Measurements from ENCODE around the gene OPA1. TPM values are rescaled to one million over a fixed set of nuclear protein-coding genes. Genes with fewer than 3 reads are reported as not detected.

Gene OPA1
- total and polyA plus RNA-seq, 2 of the 13 experiments (the other 11 are each of a cell fraction or from before 2014, with no cell fraction given): 26.7 to 78.5 TPM

GRCh38 chr3:193592841-193593667 lies at the start of gene OPA1 (continued):
- TF ChIP-seq ZNF235 (CRISPR knock-in tag; IDR thresholded peaks at IDR 0.05; ENCODE audit: borderline replicate concordance) (peak; percentile 72; the same call in 1 of the 2 replicates), STAT6 (CRISPR knock-in tag; IDR thresholded peaks at IDR 0.05; ENCODE audit: borderline replicate concordance) (peak; percentile 86; the same call in 1 of the 2 replicates), KLF15 (CRISPR knock-in tag; IDR thresholded peaks at IDR 0.05; ENCODE audit: borderline replicate concordance) (no peak; the same call in 1 of the 2 replicates), HIVEP1 (CRISPR knock-in tag; IDR thresholded peaks at IDR 0.05) (peak; percentile 89), ZNF552 (CRISPR knock-in tag; IDR thresholded peaks at IDR 0.05; ENCODE audit: borderline replicate concordance) (peak; percentile 89), HNF1B (CRISPR knock-in tag; IDR thresholded peaks at IDR 0.05) (peak; percentile 81), ZFP90 (CRISPR knock-in tag; IDR thresholded peaks at IDR 0.05; ENCODE audit: borderline replicate concordance) (peak; percentile 89; the same call in 1 of the 2 replicates), TIGD3 (CRISPR knock-in tag; IDR thresholded peaks at IDR 0.05; ENCODE audit: borderline replicate concordance) (no peak), ZNF605 (CRISPR knock-in tag; IDR thresholded peaks at IDR 0.05) (peak; percentile 87), SMAD3 (CRISPR knock-in tag; IDR thresholded peaks at IDR 0.05) (peak; percentile 97), ELK4 (CRISPR knock-in tag; IDR thresholded peaks at IDR 0.05; ENCODE audit: borderline replicate concordance) (no peak), ARNT2 (CRISPR knock-in tag; IDR thresholded peaks at IDR 0.05; ENCODE audit: low read depth) (peak; percentile 92), ZMAT3 (CRISPR knock-in tag; conservative IDR thresholded peaks at IDR 0.05) (peak; percentile 80; the same call in 1 of the 2 replicates), ZNF232 (CRISPR knock-in tag; IDR thresholded peaks at IDR 0.05; ENCODE audit: borderline replicate concordance) (peak; percentile 91; the same call in 1 of the 2 replicates), HES4 (CRISPR knock-in tag; IDR thresholded peaks at IDR 0.05; ENCODE audit: borderline replicate concordance) (0 out of 2 replicates have a peak, but pooled peaks have one; percentile 32), HNF4G (IDR thresholded peaks at IDR 0.05; ENCODE audit: borderline replicate concordance, low read depth, low read length) (peak; percentile 72; the same call in 1 of the 2 replicates), HNF4G (CRISPR knock-in tag; IDR thresholded peaks at IDR 0.05; ENCODE audit: borderline replicate concordance, low read depth) (peak; percentile 60; the same call in 1 of the 2 replicates), CHCHD3 (CRISPR knock-in tag; IDR thresholded peaks at IDR 0.05) (peak; percentile 88; the same call in 1 of the 2 replicates), ZNF205 (CRISPR knock-in tag; IDR thresholded peaks at IDR 0.05) (peak; percentile 90), SIN3A (IDR thresholded peaks at IDR 0.05; ENCODE audit: borderline replicate concordance, low read depth, low read length) (peak; percentile 94; the same call in 1 of the 2 replicates)
